Loucy (cell line): ENCODE measurements around the gene RAPGEF2.

ENCODE experiments used
- H2AFZ ChIP-seq: fragments of 200-600 bp; sonication (generic); 2 replicates; pipeline ENCODE4 v1.6.0; 2016; ENCODE audit warnings: antibody characterized with exemption, mild to moderate bottlenecking, low read length, moderate library complexity
- H3F3A ChIP-seq: fragments of 200-600 bp; 2 replicates; pipeline ENCODE4 v1.6.0; 2016; ENCODE audit warnings: antibody characterized with exemption, low read depth, mild to moderate bottlenecking
- H3K27me3 ChIP-seq: fragments of 200-600 bp; sonication (generic); 2 replicates; pipeline ENCODE4 v1.6.1; 2014; ENCODE audit warnings: low read length, mild to moderate bottlenecking; ENCODE audit not compliant: insufficient read depth, poor library complexity, severe bottlenecking
- H3K36me3 ChIP-seq: fragments of 200-600 bp; sonication (generic); 2 replicates; pipeline ENCODE4 v1.6.1; 2016; ENCODE audit warnings: low read length; ENCODE audit not compliant: insufficient read depth
- H3K4me1 ChIP-seq: fragments of 200-600 bp; sonication (generic); 2 replicates; pipeline ENCODE4 v1.5.1; 2014; ENCODE audit warnings: low read length, mild to moderate bottlenecking; ENCODE audit not compliant: insufficient read depth, poor library complexity, severe bottlenecking
- H3K4me2 ChIP-seq: fragments of 200-600 bp; sonication (generic); 2 replicates; pipeline ENCODE4 v1.6.0; 2014; ENCODE audit warnings: antibody characterized with exemption, low read length, low read depth, mild to moderate bottlenecking; ENCODE audit not compliant: poor library complexity, severe bottlenecking
- H3K4me3 ChIP-seq: fragments of 200-600 bp; sonication (generic); 2 replicates; pipeline ENCODE4 v1.5.1; 2014; ENCODE audit warnings: low read length, mild to moderate bottlenecking, mixed read lengths; ENCODE audit not compliant: poor library complexity, severe bottlenecking
- H3K79me2 ChIP-seq: fragments of 200-600 bp; sonication (generic); 2 replicates; pipeline ENCODE4 v1.6.1; 2014; ENCODE audit warnings: low read length; ENCODE audit not compliant: insufficient read depth
- H3K9ac ChIP-seq: fragments of 200-600 bp; sonication (generic); 2 replicates; pipeline ENCODE4 v1.6.0; 2014; ENCODE audit warnings: mild to moderate bottlenecking, low read depth, low read length, moderate library complexity; ENCODE audit not compliant: poor library complexity, severe bottlenecking
- H3K9me2 ChIP-seq: fragments of 200-600 bp; sonication (generic); replicated peaks from 2 replicates; pipeline ENCODE4 v1.6.1; 2016; ENCODE audit warnings: low read depth, low read length, mixed read lengths
- H3K9me3 ChIP-seq: fragments of 200-600 bp; sonication (generic); 2 replicates; pipeline ENCODE4 v1.6.1; 2014; ENCODE audit warnings: mild to moderate bottlenecking, antibody characterized with exemption, low read length, low read depth; ENCODE audit not compliant: insufficient read depth
- H4K20me1 ChIP-seq: fragments of 200-600 bp; sonication (generic); 2 replicates; pipeline ENCODE4 v1.6.0; 2014; ENCODE audit warnings: antibody characterized with exemption, low read length, mild to moderate bottlenecking; ENCODE audit not compliant: insufficient read depth, poor library complexity, severe bottlenecking
- CTCF ChIP-seq: fragments of 200-600 bp; sonication (generic); conservative IDR thresholded peaks from 2 replicates; pipeline ENCODE4 v1.5.1; 2014; ENCODE audit warnings: mild to moderate bottlenecking, antibody characterized with exemption, low read length
- EZH2phosphoT487 ChIP-seq: fragments of 200-600 bp; IDR thresholded peaks from 2 replicates; pipeline ENCODE4 v1.6.1; 2018; ENCODE audit warnings: antibody characterized with exemption, mild to moderate bottlenecking, moderate library complexity, borderline replicate concordance

The RAPGEF2 gene

DNA sequence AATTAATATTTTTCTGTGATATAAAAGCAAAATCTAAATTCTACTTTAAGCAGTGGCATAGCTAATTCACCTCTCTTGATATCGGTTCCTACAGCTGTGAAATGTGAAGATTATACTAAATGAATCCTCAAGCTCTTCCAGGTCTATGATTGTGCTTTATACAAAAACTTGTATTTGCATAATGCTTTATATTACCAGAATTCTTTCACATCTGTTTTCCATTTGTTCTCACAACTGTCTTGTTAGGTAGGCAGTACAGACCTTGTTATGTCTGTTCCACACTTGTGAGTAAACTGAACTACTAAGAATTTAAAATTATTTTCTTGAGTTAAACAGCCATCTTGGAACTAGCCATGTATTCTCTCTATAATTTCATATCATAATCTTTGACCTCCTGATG is 184.9 kb downstream of the RAPGEF2 start:
- no peaks in the 10 kb centered on the region for H3K36me3 ChIP-seq
- H3K4me3 ChIP-seq = no peak overlapping the region
- no peaks in the 10 kb centered on the region for H3K27me3 ChIP-seq
- no peak for TF ChIP-seq EZH2phosphoT487
- no peak for TF ChIP-seq CTCF
- H3K9me3 ChIP-seq = no peaks in the 10 kb centered on the region
- H3K9me2 ChIP-seq = no peaks in the 10 kb centered on the region
- H3F3A ChIP-seq = no peaks in the 10 kb centered on the region
- peaks cover 14% of the 10 kb centered on the region; the same call in 1 of the 2 replicates for H3K79me2 ChIP-seq
- no peak overlapping the region for H2AFZ ChIP-seq
- H3K9ac ChIP-seq = no peak overlapping the region
- peaks cover 27% of the 10 kb centered on the region for H3K4me1 ChIP-seq
- peaks cover 3% of the 10 kb centered on the region for H4K20me1 ChIP-seq
- H3K4me2 ChIP-seq = peak overlapping the region; percentile 29

DNA sequence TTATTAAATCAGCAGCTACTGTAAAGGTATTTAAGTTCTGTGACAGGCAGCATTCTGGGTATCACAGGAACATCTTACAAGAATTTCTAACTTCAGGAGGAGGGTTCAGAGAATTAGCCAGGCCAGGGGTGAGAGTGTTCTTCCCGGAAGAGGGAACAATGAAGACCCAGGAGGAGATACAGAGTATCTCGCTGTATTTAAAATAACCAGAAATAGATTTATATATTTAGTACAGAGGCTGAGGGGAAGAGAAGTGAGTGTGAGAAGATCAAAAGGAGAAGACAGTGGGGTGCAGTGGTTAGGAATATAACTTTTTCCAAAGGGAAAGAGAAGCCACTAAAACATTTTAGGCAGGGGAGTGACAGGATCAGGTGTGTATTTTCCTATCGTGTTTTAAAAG is 186.8 kb downstream of the RAPGEF2 start:
- no peaks in the 10 kb centered on the region for H3F3A ChIP-seq
- no peaks in the 10 kb centered on the region for H3K27me3 ChIP-seq
- no peak overlapping the region for H2AFZ ChIP-seq
- no peak overlapping the region for H3K9ac ChIP-seq
- H3K4me3 ChIP-seq = no peak overlapping the region
- H4K20me1 ChIP-seq = peaks cover 3% of the 10 kb centered on the region
- H3K9me3 ChIP-seq = no peaks in the 10 kb centered on the region
- H3K4me2 ChIP-seq = no peak overlapping the region
- peaks cover 9% of the 10 kb centered on the region; the same call in 1 of the 2 replicates for H3K79me2 ChIP-seq
- peaks cover 18% of the 10 kb centered on the region for H3K4me1 ChIP-seq
- H3K9me2 ChIP-seq = no peaks in the 10 kb centered on the region
- no peaks in the 10 kb centered on the region for H3K36me3 ChIP-seq
- TF ChIP-seq EZH2phosphoT487 (no peak), CTCF (no peak)

- H3K79me2 ChIP-seq = peaks cover 9% of the 10 kb centered on the region; the same call in 1 of the 2 replicates
- no peak overlapping the region for H3K4me2 ChIP-seq
- H3K9ac ChIP-seq = no peak overlapping the region
- H3K4me3 ChIP-seq = no peak overlapping the region
- TF ChIP-seq CTCF = no peak
- no peak for TF ChIP-seq EZH2phosphoT487
- no peak overlapping the region for H2AFZ ChIP-seq
- no peaks in the 10 kb centered on the region for H3K9me3 ChIP-seq
- H3K4me1 ChIP-seq = peaks cover 18% of the 10 kb centered on the region
- no peaks in the 10 kb centered on the region for H3K36me3 ChIP-seq
- H3F3A ChIP-seq = no peaks in the 10 kb centered on the region
- H3K27me3 ChIP-seq = no peaks in the 10 kb centered on the region
- peaks cover 3% of the 10 kb centered on the region for H4K20me1 ChIP-seq
- H3K9me2 ChIP-seq = no peaks in the 10 kb centered on the region
Measured at GRCh38 chr4:159290321-159291030, 187.6 kb downstream of the RAPGEF2 start.
